22Rv1 (cell line): ENCODE measurements around the gene GALNT17.

Experiments
- H3K27ac ChIP-seq: fragments of 450-650 bp; 2 replicates; pipeline ENCODE4 v1.5.1; 2017
- ZFX ChIP-seq: fragments of 450-650 bp; IDR thresholded peaks from 2 replicates; pipeline ENCODE4 v1.6.1; 2017; ENCODE audit warnings: antibody characterized with exemption, borderline replicate concordance
- TF ChIP-seq, protein P1 (sequence below): fragments of 450-650 bp; IDR thresholded peaks from 2 replicates; pipeline ENCODE4 v1.5.1; 2017; ENCODE audit warnings: mild to moderate bottlenecking

The GALNT17 gene

DNA sequence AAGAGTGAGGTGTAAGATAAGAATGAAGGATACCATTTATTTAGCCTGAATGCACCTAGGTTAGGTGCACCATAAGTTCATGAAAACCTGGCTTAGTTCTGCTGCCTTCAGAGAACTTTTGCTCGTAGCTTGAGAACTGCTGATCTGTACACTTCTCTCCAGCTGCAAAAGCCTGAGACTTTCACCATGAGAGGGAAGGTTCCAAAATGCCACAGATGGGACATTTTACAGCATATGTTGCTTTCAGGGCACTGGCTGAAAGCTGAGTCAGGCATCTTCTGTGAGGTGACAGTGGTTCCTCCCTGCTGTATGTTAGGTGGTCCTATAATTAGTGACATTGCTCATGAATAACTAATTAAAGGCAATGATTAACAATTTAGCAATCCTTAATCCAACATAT, 298.3 kb downstream of the GALNT17 start:
- no peak overlapping the region for H3K27ac ChIP-seq
- TF ChIP-seq, protein P1, sequence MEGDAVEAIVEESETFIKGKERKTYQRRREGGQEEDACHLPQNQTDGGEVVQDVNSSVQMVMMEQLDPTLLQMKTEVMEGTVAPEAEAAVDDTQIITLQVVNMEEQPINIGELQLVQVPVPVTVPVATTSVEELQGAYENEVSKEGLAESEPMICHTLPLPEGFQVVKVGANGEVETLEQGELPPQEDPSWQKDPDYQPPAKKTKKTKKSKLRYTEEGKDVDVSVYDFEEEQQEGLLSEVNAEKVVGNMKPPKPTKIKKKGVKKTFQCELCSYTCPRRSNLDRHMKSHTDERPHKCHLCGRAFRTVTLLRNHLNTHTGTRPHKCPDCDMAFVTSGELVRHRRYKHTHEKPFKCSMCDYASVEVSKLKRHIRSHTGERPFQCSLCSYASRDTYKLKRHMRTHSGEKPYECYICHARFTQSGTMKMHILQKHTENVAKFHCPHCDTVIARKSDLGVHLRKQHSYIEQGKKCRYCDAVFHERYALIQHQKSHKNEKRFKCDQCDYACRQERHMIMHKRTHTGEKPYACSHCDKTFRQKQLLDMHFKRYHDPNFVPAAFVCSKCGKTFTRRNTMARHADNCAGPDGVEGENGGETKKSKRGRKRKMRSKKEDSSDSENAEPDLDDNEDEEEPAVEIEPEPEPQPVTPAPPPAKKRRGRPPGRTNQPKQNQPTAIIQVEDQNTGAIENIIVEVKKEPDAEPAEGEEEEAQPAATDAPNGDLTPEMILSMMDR, result no peak
- no peak for TF ChIP-seq ZFX

DNA sequence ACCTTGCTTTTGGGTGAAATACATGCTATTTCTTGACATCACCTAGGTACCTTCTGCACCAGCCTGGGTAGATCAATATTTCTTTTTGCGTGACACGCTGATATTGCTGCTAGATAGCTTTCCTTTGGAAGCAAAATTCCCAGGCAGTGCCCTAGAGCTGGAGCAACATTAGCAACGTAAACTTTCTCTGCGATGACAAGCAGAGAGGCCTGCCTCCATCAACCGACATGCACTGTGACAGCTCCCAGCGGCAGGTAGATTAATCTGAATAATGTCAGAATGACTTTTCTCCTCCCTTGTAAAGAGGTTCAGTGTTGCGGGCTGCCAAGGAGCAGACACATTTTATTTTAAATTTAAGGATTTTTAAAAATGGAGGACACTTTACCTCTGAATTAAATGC, 307.4 kb downstream of the GALNT17 start:
- no peak overlapping the region for H3K27ac ChIP-seq
- TF ChIP-seq ZFX, result no peak
- TF ChIP-seq, protein P1, result no peak

DNA sequence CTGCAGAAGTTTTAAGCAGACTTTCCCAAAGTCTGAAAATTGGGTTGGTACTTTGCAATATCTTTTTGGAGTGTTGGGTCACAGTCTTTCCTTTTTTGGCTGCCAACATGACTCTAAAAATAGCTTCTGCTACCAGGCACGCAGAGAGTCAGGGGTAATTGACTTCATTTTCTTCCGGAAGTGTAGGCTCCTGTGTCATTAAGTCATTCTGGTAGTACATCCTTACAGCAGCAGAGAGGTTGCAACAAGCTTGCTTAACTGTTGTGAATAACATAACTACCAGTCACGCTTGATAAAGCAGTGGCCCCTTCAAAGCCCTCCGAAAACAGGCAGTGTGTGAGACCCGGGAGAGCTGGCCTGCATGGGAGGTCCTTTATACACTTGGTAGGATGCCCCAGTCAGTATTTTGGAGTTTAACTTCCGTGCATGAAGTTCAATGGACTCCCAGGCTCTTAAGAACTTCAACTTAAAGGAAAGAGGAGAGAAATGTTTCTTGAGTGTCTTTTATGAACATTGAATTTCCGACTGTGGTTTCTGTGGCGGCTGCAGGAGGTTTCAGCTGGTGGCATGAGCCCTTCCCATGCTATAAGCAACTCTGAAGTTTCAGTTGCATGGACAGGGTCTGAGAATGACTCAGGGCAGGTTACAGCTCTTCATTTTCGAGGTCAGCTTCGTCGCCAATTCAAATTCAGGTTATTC, 310.7 kb downstream of the GALNT17 start:
- H3K27ac ChIP-seq, result no peak overlapping the region
- TF ChIP-seq, protein P1, result no peak
- TF ChIP-seq ZFX, result no peak

DNA sequence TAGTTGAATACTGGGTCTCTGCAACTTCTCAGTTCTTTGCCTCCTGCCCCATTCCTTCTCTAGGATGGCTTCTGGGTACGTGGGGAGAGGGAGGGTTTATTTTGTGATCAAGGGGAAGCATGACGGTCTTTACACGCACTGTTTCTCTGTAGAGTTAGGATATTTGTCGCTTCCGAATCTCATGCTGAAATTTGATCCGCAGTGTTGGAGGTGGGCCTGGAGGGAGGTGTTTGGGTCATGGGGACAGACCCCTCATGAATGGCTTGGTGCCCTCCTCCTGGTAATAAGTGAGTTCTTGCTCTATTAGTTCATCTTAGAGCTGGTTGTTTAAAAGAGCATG, 311.2 kb downstream of the GALNT17 start:
- TF ChIP-seq, protein P1, result no peak
- no peak for TF ChIP-seq ZFX

DNA sequence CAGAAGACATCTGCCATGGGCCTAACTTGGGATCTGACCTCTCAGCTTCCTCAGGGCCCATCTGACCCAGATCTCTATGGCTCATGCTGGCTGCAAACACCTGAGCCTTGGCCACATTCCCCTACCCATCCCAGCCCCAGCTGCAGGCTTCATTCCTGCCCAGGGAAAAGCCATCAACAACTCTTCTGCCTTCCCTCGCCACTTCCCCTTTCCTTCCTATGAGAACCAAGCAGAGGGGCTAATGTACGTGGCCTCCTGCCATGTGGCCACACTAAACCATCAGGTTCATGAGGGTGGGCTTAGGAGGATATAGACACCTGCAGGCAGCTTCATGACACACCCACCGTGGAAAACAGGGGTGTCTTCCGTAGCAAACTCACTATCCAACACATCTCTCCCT, 312.2 kb downstream of the GALNT17 start:
- TF ChIP-seq, protein P1, result no peak
- no peak for TF ChIP-seq ZFX
- no peak overlapping the region for H3K27ac ChIP-seq

More for the DNA sequence above, 311.2 kb downstream of the GALNT17 start:
- H3K27ac ChIP-seq, result no peak overlapping the region

DNA sequence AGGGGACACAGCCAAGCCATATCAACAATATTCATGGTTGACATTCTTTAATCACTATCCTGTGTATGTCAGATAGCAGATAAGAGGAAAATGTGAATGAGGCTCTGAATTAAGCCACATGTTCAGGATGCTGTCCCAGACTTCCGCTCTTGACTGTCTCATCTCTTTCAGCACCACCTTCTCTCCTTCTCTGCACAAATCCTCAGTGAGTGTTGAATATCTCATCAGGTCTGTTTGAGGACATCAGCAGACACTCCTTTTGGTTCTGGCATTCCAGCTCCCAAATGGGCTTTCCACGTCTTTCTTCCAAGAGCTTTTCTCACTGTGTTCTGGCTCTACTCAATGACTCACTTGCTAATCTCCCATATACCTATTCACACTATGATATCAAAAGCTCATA, 321.7 kb downstream of the GALNT17 start:
- H3K27ac ChIP-seq, result no peak overlapping the region
- no peak for TF ChIP-seq ZFX
- TF ChIP-seq, protein P1, result no peak

DNA sequence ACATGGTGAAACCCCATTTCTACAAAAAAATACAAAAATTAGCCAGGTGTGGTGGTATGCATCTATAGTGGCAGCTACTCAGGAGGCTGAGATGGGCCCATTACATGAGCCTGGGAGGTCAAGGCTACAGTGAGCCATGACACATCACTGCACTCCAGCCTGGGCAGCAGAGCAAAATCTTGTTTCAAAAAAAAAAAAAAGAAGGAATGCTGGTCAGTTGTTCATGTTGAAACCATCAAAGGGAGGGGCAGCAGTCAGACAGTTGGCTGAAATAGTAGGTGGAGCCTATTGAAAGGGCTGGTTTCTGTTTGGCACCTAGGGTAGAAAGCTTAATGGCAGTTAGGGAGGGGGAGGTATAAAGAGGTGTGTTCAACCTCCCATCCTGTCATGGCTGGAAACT, 323.0 kb downstream of the GALNT17 start:
- TF ChIP-seq, protein P1, result no peak
- no peak for TF ChIP-seq ZFX
- no peak overlapping the region for H3K27ac ChIP-seq
